ENCODE data around the gene FAM184A. TPM values are rescaled to one million over a fixed set of nuclear protein-coding genes. Genes with fewer than 3 reads are reported as not detected.
A peak's percentile ranks its signal among the peaks of the same experiment; 100 is the strongest.

The FAM184A gene
- total and polyA plus RNA-seq, 2 of the 8 experiments (the other 6 are each of a cell fraction or from before 2014, with no cell fraction given), result 6.3 to 11.3 TPM

DNA sequence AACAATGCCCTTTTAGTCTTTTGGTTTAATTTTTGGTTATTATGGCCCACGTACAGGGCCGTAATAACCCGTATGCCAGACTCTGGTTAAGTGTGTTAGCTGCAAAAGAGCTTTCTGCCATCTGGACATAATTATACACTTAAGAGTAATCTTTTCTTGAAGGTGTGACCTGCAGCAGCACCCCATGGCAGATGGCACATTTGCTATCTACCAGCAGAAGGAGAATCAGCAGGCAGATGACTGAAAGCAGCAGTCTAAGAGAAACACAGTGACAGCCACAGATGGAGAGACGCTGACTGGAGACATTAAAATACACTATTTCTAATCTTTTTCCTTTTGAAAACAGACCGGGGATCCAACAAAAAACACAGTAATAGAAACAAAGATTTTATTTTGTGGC is 165.8 kb downstream of the FAM184A start:
- Histone ChIP-seq H3K79me1 (ENCODE audit: low read depth, low read length) (no peaks in the 10 kb centered on the region), H4K91ac (replicated peaks; ENCODE audit: insufficient read length, low read length) (no peak overlapping the region), H3K9me3 (ENCODE audit: insufficient read depth in 2 of 2, low read depth in 1 of 2, low read length in 1 of 2) (no peaks in the 10 kb centered on the region), H4K8ac (ENCODE audit: extremely low read depth, insufficient read depth, low read length) (no peak overlapping the region), H3K36me3 (ENCODE audit: control insufficient read depth in 2 of 4, insufficient read depth in 4 of 4, low read length in 3 of 4) (peaks cover 5 to 69% (median 32%) of the 10 kb centered on the region in 4 experiments; a peak in 7 of 8 replicates), H3K4me1 (replicated peaks in 1 of 4; ENCODE audit: control insufficient read depth in 3 of 4, insufficient read depth in 4 of 4, low read length in 3 of 4) (no peaks in the 10 kb centered on the region), H2BK120ac (replicated peaks; ENCODE audit: low read depth, low read length) (no peak overlapping the region), H2AK5ac (ENCODE audit: low read depth, low read length) (no peak overlapping the region), H2BK5ac (ENCODE audit: low read depth, low read length) (no peak overlapping the region), H2BK12ac (ENCODE audit: low read depth, low read length) (no peak overlapping the region), H3K9ac (replicated peaks in 1 of 4; ENCODE audit: extremely low read depth in 1 of 4, low read depth in 3 of 4, low read length in 3 of 4) (no peak overlapping the region), H4K20me1 (replicated peaks in 1 of 2; ENCODE audit: control insufficient read depth in 1 of 2, insufficient read depth in 2 of 2, low read length in 2 of 2) (peaks cover 0 to 7% of the 10 kb centered on the region in 2 experiments), H3K23ac (ENCODE audit: insufficient read length) (no peak overlapping the region), H3K4me2 (ENCODE audit: insufficient read depth in 1 of 2, low read depth in 2 of 2, low read length in 2 of 2) (no peak overlapping the region), H3K23me2 (ENCODE audit: low read depth, low read length) (no peaks in the 10 kb centered on the region), H3K56ac (replicated peaks; ENCODE audit: insufficient read length, low read depth, low read length) (no peak overlapping the region), H3K27me3 (replicated peaks in 1 of 4; ENCODE audit: control insufficient read depth in 3 of 4, extremely low read depth in 1 of 4, insufficient read depth in 3 of 4, low read length in 3 of 4) (no peaks in the 10 kb centered on the region), H3K18ac (ENCODE audit: extremely low read depth, low read length) (no peak overlapping the region), H3K27ac (ENCODE audit: low read depth, low read length) (no peak overlapping the region), H2BK15ac (ENCODE audit: low read length) (no peak overlapping the region), H3K4ac (replicated peaks; ENCODE audit: insufficient read length, low read depth, low read length) (no peak overlapping the region), H3K79me2 (ENCODE audit: control insufficient read depth in 1 of 2, insufficient read depth in 2 of 2, low read length in 2 of 2) (no peaks in the 10 kb centered on the region), H2AFZ (ENCODE audit: low read length) (no peak overlapping the region), H4K5ac (ENCODE audit: insufficient read length, low read depth, low read length) (no peak overlapping the region), H3K4me3 (ENCODE audit: extremely low read depth in 1 of 4, insufficient read depth in 2 of 4, low read depth in 3 of 4, low read length in 4 of 4) (no peak overlapping the region), H3K14ac (ENCODE audit: insufficient read length) (no peak overlapping the region), H2BK20ac (ENCODE audit: low read length) (no peak overlapping the region)
- DNase-seq (ENCODE audit: low read depth in 1 of 2, low spot score in 2 of 2) (no peak), FAIRE-seq (no peak)
- TF ChIP-seq SAP30 (IDR thresholded peaks at IDR 0.05; ENCODE audit: insufficient read depth, insufficient replicate concordance, low read length), result no peak
- no peak for TF ChIP-seq RBBP5 (IDR thresholded peaks at IDR 0.05; ENCODE audit: borderline replicate concordance, low read depth, low read length)
- 91% methylated on average over 5 of the region's 5 CpGs; no CpG with 5 or more reads in 1 of the 2 experiments for WGBS, 2 experiments (ENCODE audit: extremely low coverage in 1 of 2, insufficient coverage in 1 of 2, insufficient read length in 1 of 2, insufficient replicate concordance in 2 of 2, low coverage in 1 of 2, low lambda C conversion rate in 2 of 2, missing lambda C conversion rate in 1 of 2)
- ChIA-PET POLR2A (ENCODE audit: partially characterized antibody) (interaction anchor here (1.2 to 1.8 kb wide), 4 partner anchors 8 to 17 kb away, joined by 3 to 5 read pairs (median 4); no protein-coding TSS in a partner anchor), CTCF (ENCODE audit: partially characterized antibody) (interaction anchor here (1.5 to 1.7 kb wide), 3 partner anchors 9 to 198 kb away, joined by 5 to 7 read pairs (median 6); no protein-coding TSS in a partner anchor)

MicroRNAs encoded within 50 kb of the gene (microRNA counts, 767-probe panel; counts per million panel counts)
- microRNA hsa-miR-548b-3p, result 879 counts per million, percentile 95 among the panel's probes with 10 or more counts
- microRNA hsa-miR-548b-5p, result 879 counts per million, percentile 95 among the panel's probes with 10 or more counts

Small RNAs within 50 kb of the gene (microRNA-seq; reads per million reads assigned to microRNA genes)
- gene MIR548B (ENCODE audit: borderline microRNAs expressed in 2 of 2, borderline number of aligned reads in 2 of 2, borderline replicate concordance in 1 of 2), result 0.41 to 3.0 reads per million in 2 experiments

Small RNAs within 50 kb of the gene (small RNA-seq; reads per million reads assigned to genes)
- gene MIR548B (ENCODE audit: insufficient read depth) (3.3 reads per million, percentile 42 among the genes with 10 or more reads in this experiment), gene RF00019 (ENCODE audit: insufficient read depth) (not detected)

Other genes with a start within 250 kb of the FAM184A start
- 45.7 and 50.2 TPM in 2 replicates for gene ASF1A, start 184.5 kb downstream of the FAM184A start, total RNA-seq (2021; fragmentation: NEBNext Ultra II Directional; extraction: Animal tissue kit (Norgen Biotek cat#: 25700))
- gene ASF1A, start 184.5 kb downstream of the FAM184A start, polyA plus RNA-seq (2011; rRNA removed), result 9.8 and 11.4 TPM in 2 replicates
- 11.4 and 13.0 TPM in 2 replicates for gene MCM9, start 143.5 kb downstream of the FAM184A start, total RNA-seq (2021; fragmentation: NEBNext Ultra II Directional; extraction: Animal tissue kit (Norgen Biotek cat#: 25700))
- gene MCM9, start 143.5 kb downstream of the FAM184A start, polyA plus RNA-seq (2011; rRNA removed), result 3.2 and 3.7 TPM in 2 replicates